Measurements from ENCODE around the gene PCED1A.
A peak's percentile ranks its signal among the peaks of the same experiment; 100 is the strongest.

Gene PCED1A, protein sequence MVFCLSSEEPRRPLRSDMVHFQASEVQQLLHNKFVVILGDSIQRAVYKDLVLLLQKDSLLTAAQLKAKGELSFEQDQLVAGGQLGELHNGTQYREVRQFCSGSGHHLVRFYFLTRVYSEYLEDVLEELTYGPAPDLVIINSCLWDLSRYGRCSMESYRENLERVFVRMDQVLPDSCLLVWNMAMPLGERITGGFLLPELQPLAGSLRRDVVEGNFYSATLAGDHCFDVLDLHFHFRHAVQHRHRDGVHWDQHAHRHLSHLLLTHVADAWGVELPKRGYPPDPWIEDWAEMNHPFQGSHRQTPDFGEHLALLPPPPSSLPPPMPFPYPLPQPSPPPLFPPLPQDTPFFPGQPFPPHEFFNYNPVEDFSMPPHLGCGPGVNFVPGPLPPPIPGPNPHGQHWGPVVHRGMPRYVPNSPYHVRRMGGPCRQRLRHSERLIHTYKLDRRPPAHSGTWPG

DNA sequence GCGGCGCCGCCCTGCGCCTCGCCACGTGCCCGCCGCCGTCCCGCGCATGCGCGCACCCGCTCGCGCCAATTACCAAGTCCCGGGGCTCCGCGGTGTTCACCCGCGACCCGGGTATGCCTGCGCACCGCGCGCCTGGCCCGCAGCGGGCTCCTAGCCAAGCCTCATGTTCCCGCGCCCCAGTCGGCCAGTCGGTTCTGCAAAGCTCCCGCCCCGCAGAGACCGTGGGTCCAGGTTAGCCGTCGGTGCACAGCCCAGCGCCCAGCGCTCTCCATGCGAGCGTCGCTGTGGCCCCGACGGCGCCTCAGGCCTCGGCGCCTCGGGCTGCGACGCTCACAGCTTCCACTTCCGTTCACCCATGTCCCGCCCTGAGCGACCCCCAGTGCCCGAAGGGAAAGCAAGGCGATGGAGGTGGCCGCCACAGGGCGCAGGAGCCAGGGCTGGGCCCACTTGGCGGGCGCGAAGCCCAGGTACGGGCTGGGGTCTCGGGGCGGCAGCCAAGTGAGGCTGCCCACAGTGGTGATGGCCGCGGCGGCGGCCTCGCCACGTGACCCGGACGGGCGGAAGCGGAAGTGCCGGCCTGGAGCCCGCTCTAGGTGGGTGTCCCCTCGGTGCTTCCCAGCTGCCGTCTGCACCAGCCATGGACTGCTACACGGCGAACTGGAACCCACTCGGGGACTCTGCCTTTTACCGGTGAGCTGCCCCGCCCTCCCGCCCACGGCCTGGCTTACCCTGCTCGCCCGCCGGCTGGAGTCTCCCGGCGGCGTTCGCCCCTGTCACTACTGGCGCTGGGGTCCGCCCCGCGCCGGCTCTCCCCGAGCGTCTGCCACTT, at the start of gene PCED1A, which contains the start of gene VPS16:
PCED1A (minus strand) TSS at position 518 of the 829 bp plus-strand sequence. CDS start 743 bp downstream, outside the sequence.
VPS16 (plus strand) TSS at position 608 of the 829 bp plus-strand sequence; CDS start at position 638, 30 bp downstream.
- peak; percentile 91 to 96 (median 94) for DNase-seq

DNA sequence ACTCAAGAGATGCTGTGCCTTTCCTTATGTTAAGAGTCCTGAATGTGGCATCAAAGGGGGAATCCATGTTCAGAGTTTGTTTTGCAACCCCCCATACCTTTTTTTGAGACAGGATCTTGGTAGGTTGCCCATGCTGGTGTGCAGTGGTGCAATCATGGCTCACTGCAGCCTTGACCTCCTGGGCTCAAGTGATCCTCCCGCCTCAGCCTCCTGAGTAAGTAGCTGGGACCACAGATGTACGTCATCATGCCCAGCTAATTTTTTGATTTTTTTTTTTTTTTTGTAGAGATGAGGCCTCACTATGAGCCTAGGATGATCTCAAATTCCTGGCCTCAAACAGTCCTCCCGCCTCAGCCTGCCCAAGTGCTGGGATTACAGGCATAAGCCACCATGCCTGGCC, 49.3 kb upstream of the PCED1A start:
- no peak for DNase-seq

DNA sequence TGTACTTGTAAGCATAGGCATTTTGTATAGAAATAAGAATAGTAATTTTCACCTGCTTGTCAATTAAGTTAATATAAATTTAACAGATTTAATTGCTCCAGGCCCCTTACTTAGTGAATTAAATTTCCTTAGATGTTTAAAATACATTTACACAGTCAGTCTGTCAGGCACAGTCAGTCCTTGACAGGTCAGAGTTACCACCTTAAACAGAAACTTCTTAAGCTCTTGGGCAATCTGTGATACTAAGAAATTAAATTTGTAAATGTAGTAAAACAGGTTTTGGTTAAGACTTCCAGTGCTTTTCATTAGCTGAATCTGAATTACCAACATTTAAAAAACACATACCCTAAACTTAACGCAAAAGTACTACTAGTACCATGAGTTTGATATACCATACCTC, 48.8 kb upstream of the PCED1A start:
- DNase-seq = no peak

DNA sequence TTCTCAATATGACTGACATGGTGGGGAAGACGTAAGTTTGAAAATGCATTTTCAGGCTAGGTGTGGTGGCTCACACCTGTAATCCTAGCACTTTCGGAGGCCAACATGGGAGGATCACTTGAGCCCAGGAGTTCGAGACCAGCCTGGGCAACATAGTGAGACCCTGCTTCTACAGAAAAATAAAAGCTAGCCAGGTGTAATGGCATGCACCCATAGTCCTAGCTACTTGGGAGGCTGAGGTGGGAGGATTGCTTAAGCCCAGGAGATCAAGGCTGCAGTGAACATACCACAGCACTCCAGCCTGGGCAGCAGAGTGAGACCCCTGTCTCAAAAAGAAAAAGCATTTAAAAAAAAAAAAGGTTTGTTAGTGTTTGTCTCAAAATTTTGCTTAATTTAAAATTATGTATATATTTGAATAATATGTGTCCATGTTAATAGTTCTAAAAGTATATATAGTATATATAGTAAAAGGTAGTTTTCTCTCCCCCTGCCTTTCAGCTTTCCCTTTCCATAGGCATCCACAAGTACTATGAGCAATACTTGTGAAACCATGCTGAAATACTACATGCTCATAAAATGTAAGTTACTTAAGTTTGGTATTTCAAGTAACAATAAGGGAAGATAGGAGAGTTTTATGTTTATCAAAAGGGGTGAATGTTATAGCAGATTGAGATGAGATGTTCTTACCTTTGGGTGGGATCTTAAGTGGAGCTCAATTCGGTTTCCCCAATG, 47.9 kb upstream of the PCED1A start:
- peak; percentile 40 to 70 (median 61) for DNase-seq

DNA sequence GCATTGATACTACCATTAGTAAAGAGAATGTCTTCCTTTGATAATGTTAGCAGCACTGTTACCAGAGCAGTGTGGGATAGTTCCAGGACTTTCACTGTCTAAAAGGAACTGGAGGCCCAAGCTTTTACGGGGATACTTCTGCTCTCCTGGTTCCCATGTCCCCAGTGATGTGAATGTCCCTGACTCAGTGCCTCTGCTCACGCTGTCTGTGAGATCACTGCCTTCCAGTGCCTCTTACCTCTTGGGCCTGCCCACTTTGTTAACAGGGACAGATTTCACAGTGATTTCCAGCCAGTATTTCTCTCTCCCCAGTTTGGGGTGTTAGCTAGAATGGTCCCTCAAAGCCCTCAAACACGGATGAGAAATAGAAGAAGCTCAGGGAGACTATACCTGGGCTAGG, 47.3 kb upstream of the PCED1A start:
- peak; percentile 51 to 71 (median 69) for DNase-seq

DNA sequence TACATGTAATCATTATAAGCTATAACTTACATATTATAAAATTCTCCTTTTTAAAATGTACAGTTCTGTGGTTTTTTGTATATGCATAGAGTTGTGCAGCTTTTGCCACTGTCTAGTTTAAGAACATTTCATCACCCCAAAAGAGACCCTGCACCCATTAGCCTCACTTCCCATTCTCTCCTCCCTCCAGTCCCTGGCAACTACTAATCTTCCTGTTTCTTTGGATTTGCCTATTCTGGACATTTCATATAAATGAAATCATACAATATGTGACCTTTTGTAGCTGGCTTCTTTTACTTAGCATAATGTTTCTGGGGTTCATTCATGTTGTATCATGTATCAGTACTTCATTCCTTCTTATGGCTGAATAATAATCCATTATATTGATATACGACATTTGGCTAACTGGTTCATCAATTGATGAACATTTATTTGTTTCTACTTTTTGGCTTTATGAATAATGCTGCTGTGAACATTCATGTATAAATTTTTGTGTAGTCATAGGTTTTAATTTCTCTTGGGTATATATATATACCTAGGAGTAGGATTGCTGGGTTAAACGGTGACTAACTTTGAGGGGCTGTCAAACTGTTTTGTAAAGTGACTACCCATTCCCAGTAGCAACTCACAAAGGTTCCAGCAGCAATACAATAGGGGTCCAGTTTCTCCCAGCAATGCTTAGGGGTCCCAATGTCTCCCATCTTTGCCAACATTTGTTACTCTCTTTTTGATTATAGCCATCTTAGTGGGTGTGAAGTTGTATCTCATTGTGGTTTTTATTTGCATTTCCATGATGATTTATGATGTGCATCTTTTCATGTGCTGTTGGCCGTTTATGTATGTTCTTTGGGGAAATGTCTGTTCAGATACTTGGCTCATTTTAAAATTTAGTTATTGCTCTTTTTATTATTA, 43.5 kb upstream of the PCED1A start:
- peak; percentile 41 to 63 (median 47) for DNase-seq

DNA sequence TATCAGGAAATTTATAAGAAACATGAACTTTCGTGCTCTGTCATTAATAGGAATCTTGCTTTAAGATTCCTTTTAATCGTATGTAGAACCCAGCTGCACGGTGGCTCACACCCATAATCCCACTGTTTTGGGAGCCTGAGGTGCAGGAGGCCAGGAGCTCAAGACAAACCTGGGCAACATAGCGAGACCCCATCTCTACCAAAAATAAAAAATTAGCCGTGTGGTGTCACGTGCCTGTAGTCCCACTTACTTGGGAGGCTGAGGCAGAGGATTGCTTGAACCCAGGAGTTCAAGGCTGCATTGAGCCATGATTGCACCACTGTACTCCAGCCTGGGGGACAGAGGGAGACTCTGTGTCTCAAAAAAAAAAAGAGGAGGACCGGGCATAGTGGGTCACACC, 40.2 kb upstream of the PCED1A start:
- no peak for DNase-seq

DNA sequence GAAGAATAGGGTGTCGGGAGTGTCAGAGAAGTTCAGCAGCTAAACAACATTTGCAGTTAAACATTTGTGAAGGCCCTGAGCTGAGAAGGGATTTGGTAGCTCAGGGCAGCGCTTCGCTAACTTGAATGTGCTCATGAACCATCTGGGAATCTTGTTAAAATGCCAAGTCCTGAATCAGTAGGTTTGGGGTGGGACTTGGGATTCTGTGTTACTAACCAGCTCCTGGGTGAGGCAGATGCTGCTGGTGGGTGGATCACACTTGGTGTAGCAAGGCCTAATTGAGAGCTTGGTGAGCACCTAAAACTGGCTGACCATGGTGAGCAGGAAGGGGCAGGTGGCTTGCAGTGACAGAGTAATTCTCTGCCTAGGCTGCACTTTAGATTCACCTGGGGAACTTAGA, 38.7 kb upstream of the PCED1A start:
- no peak for DNase-seq

DNA sequence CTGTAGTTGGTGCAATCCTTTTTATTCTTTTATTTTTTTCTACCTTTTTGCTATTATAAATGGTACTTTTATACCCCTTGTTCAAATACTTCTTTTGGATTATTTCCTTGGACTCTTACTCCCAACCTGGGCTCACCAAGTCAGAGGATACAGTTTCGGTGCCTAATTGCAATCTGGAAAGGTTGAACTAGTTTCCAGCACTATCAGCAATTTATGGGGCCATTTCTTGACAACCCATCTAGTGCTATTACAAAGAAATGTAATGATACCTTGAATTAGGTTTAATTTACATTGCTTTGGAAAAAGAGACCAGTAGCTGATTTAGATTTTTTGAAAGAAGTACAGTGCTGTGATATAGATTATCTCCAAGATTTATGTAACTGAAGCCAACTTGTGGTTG, 38.1 kb upstream of the PCED1A start:
- DNase-seq = no peak

DNA sequence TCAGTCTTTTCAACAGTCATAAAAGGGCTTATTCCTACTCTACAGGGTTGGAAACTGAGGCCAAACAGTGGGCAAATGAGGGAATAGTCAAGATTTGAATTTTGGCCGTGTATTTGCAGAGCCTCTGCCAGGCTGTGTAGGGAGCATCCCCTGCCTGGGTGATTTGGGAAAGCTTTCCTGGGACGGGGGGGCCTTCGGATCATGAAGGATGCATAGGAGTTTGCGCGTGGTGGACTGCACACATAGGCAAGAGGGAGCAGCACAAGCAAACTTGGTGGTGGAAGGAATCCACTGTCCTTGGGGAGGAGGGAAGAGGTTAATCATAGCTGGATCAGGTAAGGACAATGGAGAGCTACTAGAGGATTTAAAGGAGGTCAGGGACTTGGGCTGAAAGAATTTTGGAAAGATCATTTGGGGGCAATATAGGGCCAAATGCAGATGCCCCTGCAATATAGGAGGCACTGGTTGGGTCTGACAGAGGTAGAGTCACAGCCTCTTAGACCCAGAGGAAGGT, 35.3 kb upstream of the PCED1A start:
- DNase-seq = no peak

DNA sequence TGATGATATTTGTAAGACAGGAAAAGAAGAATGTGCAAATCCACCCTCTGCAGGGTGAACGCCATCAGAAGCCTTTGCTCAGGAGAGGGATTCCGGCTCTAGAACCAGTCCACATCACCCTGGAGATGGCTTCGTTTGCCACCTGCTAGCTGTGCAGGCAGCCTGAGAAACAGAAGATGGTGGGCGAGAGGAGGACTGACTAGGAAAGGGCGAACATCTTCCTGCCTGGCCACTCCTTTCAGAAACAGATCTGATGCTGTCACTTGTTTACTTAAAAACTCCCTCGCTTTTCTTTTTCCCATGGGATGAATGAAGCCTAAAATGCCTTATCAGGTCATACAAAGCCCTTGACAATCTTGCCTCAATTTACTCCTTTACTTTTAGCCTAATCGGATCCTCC, 34.0 kb upstream of the PCED1A start:
- peak; percentile 15 to 41 (median 35) for DNase-seq

DNA sequence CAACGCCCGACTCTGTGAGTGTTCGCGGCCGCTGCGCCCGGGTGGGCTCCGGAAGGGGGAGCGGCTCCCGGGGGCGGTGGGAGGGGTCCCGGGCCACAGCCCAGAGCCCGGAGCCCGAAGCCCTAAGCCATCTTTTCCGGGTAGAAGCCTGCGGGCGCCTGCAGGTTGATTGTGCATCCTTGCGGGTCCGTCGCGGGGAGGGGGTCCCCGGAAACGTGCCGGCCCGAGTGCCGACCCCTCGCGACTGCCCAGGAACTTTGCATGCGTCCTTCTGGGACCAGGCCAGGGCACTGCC, 33.2 kb upstream of the PCED1A start:
- peak; percentile 73 to 87 (median 73) for DNase-seq

DNA sequence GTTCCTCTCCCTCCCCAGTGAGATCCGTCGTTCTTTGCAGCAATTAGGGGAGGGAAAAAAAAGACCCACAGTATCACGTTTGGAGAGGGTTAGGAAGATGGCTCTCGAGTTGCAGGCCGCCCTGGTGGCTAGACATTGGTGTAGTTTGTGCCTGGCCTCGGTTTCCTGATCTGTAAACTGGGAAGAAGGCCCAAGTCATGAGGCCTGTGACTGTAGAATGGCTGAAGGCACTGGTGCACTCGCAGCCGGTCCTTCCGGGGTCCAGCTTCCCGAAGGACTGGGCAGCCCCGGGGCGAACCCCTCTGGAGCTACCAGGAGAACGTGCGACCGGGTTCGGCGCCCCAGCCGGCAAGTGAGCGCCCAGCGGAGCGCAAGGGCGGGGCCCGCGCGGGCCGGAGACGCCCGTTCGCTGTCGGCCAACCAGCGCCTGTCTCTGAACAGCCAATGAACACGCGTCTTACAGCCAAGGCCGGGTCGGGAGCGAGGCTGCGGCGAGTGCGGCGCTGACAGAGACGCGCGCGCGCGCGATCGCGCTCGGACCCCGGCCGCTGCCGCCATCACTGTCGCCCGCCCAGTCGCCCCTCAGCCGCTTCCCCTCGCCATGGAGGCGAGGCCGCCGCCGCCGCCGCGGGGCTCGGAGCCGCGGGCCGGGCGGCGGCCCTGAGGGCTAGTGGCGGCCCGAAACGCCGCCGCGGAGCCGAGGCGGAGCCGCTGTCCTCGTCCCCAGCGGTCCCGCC, 32.7 kb upstream of the PCED1A start, which contains the start of gene PTPRA:
PTPRA (plus strand) TSS at position 472 of the 737 bp plus-strand sequence. CDS start 90,797 bp downstream, outside the sequence.
- peak; percentile 95 to 97 (median 97) for DNase-seq

DNA sequence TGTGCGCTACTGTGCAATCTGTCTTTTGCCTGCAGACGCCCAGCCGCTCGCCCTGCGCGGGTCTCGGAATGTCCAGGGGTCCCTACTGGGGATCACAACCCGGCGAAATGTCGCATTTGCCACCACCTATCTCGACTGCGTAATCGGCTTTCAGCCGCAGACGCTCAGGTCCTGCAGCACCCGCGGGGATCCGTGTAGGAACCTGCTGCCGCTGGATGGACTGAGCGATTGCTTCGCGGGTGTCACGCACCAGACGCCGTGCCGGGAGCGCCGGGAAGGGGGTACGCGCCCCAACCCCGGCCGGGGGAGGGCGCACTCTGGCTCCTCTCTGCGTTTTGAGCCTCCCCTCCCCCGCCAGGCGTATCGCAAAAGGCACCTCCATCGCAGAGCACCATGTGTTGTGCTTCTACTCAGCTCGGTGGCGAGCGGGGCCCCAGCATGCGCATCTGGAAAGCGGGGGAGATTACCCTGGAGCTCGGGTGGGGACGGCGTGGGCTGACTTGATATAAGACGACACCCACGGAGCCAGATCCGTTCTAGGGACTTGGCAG, 32.1 kb upstream of the PCED1A start:
- peak; percentile 58 to 84 (median 68) for DNase-seq

DNA sequence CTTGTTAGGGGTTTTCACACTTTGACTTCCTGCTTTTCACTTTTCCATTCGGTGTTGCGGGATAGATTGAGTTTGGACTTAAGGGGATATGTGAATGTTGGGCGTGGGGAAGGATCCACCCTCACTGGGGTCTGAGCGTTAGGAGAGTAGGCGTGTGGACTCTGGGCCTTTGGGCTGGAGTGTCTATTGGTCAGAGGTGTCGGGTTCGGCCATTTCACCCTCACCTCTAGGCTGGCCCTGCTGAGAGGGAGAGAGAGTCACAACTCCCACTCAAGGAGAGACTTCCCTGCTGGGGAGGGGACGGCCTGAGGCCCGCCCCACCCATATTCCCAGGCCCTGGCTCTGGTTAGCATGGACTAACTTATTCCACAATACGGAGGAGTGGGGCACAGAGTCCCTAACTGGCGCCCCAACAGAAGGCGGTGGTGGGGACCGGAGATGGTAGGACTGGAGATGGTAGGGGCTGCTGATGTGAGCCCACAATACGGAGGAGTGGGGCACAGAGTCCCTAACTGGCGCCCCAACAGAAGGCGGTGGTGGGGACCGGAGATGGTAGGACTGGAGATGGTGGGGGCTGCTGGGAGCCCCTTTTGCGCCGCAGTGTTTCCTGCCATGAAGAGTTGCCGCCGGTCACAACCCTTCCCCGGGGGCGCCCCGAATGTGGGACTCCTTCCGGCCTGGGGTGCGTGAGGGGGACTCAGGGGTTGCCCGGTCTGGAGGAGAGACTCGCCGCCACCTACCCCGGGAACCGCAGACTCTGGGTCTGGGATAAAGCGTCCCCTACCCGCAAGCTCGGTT, 31.4 kb upstream of the PCED1A start:
- DNase-seq = peak; percentile 30 to 62 (median 43)

DNA sequence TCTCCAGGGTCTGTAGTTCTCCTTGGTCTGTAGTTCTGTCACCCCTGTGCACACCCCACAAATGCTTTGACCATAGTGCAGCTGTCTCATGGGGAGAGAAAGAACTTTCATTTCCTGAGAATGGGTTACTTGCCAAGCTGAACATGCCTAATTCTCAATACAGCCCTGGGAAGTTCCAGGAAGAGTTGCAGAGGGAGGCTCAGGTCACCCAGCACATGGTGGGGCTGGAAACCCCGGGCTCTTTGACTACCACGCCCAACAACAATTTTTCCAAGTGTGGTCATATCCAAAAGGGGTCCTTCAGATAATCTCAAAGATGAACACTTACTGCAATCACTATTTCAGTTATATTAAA, 30.6 kb upstream of the PCED1A start:
- peak; percentile 84 to 96 (median 91) for DNase-seq

DNA sequence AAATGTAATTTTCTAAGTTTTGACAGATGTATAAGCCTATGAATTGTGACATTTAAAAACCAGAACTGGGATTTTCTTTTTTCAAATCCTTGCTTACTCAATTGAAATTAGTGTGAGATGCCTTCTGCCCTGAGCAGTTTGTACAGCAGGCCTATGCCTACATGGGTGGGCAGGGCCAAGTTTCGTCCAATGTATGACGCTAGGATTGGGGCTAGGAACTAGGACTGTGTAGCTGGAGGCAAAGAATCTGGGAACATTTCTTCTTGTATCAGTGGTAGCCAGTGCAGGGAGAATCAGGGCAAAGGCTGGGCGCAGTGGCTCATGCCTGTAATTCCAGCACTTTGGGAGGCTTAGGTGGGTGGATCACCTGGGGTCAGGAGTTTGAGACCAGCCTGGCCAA, 28.9 kb upstream of the PCED1A start:
- DNase-seq = no peak

DNA sequence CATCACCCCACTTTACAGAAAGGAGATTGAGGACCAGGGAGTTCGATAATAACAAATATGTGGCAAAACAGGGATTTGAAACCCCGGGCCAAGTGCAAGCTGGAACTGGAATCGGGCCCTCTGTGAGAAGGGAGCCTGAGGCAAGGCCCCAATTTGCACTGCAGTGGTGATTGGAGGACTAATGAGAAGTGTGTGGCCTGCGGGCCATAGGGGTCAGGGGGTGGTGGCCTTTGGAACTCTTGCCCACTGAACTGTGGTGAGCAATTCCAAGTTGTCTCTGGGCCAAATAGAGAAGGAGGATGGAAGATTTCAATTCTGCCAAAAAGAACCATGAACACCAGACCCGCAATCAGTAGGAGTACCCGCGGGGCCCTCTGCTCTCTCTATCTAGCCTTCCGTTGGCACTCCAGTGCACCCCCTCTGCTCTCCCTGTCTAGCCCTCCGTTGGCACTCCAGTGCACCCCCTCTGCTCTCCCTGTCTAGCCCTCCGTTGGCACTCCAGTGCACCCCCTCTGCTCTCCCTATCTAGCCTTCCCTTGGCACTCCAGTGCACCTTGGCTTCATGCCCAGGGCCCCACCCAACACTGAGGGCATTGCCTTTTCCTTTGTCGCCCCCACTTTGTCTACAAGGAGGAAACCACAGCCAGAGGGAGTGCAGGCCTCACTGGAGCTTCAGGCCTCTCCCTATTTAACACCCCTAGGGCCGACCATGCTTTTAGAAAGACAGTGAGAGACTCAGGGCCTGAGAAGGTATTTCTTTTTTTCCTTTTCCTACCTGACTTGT, 26.8 kb upstream of the PCED1A start:
- no peak for DNase-seq

DNA sequence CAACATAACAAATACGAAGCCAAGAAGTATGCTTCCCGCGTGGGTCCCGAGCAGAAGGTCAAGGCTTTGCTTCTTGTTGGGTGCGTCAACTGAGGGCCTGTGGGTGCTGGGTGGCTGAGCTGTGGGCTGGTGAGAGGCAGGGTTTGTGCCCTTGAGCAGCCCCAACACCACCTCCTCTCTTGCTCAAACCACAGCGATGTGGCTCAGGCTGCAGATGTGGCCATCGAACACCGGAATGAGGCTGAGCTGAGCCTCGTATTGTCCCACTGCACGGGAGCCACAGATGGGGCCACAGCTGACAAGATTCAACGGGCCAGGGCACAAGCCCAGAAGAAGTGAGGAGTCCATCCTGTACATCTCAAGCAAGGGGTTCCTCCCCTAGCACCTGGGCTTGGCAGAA, 25.8 kb upstream of the PCED1A start:
- DNase-seq = no peak

Data from suppressor macrophage treated with lipopolysaccharide for 1 hour (primary cell).